HG02798 (cell line): ENCODE data around the gene MIOS.

Experiments
- ATAC-seq: cut with Tn5 transposase; IDR thresholded peaks from one replicate; pipeline ENCODE4 v1.9.1; 2021; ENCODE audit warnings: mild to moderate bottlenecking; ENCODE audit not compliant: unreplicated experiment, poor library complexity

Gene MIOS

DNA sequence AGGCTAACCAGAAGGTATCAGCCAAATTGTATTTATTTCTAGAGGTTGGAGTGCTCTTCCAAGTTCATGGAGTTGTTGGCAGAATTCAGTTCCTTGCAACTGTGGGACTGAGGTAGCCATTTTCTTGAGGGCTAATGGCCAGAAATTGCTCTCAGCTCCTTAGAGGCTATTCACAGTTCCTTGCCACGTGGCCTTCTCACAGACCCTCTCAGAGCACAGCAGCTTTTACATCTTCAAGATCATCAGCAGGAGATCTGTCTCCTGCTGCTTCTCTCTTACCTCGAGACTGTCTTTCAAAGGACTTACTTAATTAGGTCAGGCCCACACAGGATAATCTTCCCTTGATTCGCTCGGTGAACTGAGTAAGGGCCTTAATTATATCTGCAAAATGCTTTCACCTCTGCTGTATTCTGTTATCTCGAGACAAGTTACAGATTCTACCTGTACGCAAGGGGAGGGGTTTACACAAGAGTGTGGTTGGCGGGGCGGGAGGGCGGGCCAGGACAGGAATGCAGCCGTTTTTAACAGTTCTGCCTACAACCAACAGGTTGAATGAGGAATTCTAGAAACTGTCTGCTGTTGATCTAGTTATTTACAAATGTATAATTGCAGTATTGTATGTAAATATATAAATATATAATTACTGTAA, 15.0 kb downstream of the MIOS start:
- ATAC-seq, result no peak

DNA sequence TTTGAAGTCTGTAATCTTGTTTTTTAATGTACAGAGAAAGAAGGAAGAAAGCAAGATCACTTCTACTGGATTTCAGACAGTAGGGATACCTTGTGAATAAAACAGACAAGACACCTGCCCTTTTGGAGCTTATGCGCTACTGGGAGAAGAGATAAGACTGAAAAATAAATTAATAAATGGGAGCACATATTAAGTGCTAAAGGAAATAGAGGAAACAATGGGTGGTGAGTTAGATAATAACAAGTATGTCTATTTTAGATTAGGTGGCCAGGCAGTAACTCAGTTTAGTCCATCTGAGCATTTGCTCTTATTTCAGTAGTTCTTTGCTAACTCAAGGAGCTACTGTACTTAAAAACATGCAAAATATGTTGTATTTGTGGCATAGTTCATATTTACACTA, 15.9 kb downstream of the MIOS start:
- ATAC-seq, result no peak

DNA sequence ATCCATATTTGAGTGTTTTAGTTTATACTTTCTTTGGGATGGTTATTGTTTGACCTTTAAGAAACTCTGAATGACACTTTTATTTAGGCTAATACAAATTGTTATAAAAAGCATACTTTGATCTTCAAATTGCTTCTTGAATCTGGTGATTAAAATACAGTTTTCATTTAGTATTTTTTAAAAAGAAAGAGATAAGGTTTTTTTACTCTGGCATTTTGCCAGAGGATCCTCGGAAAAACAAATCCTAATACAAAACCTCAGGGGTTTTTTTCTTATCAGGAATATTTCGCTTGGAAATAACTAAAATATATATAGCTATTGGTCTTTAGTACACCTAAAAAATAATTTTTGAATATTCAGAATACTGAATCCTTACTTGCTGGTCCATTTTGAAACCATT, 17.0 kb downstream of the MIOS start:
- no peak for ATAC-seq

DNA sequence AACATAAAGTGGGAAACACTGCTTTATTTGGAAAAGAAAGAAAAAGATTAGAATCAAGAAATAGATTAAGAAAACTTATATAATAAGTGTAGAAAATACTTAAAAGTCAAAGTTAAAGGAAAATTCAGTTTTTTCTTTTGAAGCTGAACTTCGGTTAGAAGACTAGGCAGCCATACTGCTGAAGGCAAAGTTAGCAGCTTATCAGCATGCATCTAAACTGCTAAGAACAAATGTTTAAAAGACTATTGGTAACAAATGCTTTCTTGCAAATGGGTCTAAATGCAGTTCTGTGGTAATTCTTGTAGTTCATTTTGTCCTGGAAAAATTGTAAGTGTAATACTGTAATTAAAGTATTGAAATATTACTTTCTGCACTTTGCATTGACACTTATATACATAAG, 18.0 kb downstream of the MIOS start:
- ATAC-seq, result no peak

DNA sequence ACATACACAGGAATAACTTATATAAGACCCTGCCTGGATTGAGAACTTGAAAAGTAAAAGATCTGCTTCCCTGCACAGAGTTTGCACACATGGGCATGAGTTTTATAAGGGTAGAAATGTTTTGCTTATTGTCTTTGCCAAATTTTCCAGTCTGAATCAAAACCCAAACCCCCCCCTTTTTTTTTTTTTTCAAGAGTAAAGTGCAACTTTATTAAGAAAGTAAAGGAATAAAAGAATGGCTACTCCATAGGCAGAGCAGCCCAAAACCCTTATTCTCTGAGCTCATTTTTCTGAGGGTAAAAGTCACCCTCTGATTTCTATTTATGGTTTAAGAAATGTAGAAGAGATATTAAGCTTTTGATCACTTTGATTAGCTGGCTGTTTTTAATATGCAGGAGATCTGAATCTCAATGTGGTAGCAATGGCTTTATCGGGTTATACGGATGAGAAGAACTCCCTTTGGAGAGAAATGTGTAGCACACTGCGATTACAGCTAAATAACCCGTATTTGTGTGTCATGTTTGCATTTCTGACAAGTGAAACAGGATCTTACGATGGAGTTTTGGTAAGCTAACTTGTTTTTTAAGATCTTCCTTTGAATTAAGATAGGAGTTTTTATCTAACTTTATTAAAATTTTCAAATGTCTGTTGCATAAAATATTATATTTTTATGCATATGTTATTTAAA, 18.7 kb downstream of the MIOS start:
- no peak for ATAC-seq

DNA sequence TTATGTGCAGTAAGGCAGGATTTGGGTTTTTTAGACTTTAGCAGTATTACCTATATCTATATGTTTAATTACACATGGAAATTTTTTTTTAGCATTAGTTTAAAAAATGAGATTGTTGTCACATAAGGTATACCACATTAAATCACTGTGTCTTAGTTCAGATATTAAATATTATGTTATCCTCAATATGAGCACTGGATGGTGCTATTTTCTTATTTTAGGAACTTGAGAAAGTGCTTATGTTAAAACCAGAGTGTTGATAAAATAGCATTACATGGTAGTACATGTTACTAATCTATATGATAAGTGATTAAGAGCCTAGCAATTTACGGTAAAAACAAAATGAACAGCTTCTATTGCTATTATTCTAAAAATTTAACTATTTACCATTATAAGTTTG, 28.8 kb downstream of the MIOS start:
- no peak for ATAC-seq

DNA sequence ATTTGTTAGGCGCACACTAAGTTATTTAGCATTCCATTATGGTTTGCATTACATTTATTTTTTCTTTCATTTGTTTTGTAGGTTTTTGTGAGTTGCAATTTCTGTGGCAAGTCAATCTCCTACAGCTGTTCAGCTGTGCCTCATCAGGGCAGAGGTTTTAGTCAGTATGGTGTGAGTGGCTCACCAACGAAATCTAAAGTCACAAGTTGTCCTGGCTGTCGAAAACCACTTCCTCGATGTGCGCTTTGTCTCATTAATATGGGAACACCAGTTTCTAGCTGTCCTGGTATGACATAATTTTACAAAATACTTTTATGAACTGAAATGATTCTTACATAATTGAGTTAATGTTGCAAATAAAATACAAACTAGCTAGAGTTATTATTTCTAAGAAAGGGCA, 29.5 kb downstream of the MIOS start:
- ATAC-seq, result no peak

DNA sequence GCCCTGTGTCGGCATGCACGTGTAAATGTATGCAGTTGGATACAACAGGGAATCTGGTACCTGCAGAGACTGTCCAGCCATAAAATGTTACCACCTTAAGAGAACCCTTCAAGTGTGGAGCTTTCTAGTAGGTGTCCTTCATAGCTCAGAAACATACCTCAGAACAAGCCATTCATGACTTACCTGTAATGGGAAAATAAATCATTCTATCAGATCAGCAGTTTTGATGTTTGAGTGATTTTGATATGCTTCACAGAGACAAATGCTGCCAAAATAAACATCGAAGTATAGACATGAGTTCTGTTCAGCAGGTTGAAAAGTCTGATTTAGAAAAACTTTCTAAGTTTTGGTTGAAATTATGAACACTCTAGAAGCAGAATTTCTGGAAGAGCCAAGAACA, 40.3 kb downstream of the MIOS start:
- no peak for ATAC-seq

DNA sequence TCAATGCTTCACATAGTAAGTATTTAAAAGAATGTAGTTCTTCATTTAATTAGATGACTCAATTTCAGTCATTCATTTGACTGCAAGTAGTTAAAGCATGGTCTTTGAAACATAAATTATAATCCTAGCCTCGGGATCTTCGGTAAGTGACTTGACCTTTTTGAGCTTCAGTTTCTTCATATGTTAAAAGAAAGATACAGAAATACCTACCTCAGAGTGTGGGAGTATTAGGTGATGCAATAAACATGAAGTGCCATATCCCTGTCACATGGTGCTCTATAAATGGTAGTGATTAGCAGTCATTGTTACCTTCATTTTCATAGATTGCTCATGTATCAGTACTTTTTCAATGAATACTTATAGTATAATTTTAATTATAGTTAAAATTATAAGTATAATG, 42.6 kb downstream of the MIOS start:
- ATAC-seq, result no peak

DNA sequence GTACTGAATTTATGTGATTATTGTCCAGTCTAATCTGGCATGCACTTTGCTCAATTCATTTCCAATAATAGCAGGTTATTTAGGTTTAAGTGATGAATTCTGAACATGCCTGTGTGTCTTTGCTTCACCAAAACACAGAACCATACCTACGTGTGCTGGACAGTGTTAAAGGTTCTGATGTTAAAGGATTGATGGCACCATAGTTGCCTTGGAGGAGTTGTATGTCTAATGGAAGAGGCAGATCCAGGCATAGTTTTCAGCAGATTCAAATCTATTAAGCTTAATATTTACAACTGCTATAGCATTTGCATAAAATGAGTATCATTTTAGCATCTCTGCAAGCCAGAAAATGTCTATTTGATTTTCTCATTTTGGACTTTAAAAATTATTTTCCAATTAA, 45.8 kb downstream of the MIOS start:
- no peak for ATAC-seq

DNA sequence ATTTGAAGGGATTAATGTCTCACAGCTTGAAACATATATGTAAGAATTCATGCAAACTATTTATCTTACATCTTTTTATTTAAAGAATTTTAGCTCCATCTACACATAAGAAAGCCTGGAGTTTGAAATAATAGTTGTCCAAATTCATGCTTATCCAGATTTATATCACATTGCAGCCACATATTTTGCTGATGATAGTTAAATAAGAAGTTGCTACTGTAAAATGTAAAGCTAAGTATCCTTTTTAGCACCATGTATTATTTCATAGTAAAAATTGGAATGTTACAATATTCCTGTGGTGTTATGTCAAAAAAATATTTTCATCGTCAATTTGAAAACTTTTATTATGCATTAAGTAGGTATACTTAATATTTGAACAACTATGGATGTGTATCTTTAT, 46.5 kb downstream of the MIOS start:
- ATAC-seq, result no peak

DNA sequence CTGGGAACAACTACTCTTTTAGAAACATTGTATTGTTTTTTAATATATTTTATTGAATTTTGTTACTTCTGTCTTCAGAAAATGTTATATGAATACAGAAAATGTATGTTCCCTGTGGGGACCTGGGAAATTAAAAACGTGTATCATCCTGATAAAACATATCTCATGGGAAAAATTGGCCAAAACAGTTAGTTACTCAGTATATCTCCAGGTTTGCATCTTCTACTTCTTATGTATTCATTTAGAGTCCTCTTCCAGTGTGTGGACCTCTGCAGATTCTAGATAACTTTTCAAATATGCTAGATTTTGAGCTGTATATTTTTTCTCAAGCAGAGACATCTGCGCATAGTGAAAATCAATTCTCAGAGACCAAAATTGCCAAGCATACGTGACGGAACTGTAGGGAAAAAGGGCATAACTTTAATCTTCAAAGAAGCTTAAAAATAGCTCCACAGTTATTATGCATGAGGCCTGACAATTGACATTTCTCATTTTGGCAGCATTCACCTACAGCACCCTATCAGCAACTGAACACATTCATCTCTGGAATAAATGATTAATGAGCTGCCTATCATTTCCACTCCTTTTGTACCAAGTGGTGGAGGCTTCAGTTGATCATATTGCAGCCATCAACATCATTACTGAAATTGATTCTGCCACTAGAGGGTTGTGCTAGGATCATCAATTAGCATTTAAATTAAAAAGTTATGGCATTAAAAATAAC, 47.5 kb downstream of the MIOS start:
- ATAC-seq, result no peak

DNA sequence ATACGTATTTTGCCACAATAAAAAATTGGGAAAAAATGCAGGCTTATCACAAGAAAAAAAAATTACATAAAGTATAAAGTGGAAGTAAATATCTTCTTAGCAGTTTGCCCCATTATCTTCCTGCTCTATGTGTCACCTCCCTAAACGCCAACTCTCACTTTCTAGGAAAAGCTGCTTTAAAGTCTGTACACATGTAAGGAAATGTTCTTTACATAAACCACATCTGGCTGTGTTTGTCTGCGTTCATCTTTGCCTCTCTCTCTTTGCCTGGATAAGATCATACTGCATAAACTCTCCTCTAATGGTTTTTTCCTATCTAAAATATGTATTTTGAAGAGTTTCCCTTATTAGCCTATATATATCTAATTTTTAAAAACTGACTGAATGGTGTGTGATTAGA, 50.9 kb downstream of the MIOS start:
- ATAC-seq, result no peak

DNA sequence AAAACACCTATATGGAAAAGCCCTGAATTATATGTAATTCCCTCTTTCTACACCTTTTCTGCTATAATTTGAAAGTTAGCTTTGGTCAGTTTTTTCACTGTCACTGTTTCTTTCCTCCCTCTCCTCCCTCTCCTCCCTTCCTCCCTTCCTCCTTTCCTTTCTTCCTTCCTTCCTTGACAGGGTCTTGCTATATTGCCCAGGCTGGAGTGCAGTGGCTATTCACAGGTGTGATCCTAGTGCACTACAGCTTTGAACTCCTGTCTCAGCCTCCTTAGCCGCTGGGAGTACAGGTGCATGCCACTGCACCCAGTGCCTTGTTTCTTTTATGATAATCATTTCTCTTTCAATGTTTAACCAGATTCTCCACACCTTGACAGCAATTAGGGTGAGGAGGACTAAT, 51.7 kb downstream of the MIOS start:
- no peak for ATAC-seq

DNA sequence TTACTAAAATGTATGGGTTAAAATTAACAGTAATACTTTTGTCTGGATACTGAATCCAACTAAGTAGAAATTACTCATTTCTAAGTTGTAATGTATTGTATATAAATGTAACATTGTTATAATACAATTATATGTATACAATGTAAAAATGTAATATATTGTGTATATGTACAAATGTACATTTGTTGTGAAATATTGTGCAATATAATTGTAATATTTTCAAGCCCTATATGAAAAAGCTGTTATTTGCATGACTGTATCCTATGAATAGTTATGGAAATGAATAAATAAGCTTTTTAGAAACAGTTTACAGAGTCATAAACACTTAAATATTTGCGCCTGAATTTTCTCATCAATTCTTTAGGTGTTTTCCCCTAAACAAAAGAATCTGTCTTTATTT, 53.6 kb downstream of the MIOS start:
- ATAC-seq, result no peak

DNA sequence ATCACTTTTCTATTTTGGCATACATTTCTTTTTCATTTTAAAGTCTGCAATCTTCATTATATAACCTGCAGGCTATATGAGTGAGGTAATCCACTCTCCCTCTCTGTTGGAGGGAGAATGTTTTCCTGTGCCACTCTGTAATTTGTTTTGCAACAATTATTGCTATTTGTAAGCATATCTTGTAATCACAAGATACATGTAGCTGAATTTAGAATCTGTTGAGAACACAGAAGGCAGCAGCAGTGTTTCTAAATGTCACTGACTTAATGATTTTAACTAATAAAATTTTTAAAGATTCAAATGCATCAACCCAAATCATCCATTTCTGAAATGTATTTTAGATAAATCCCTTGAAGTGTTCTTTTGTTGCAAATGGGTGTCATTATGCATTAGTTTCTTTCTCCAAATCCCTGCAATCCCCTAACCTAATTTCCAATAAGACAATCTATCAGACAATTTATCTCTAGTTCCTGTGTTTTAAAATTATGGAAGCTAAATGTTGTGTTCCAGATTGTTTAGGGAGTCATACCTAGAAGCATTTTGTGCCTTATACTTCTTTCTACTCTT, 54.0 kb downstream of the MIOS start:
- ATAC-seq, result no peak

DNA sequence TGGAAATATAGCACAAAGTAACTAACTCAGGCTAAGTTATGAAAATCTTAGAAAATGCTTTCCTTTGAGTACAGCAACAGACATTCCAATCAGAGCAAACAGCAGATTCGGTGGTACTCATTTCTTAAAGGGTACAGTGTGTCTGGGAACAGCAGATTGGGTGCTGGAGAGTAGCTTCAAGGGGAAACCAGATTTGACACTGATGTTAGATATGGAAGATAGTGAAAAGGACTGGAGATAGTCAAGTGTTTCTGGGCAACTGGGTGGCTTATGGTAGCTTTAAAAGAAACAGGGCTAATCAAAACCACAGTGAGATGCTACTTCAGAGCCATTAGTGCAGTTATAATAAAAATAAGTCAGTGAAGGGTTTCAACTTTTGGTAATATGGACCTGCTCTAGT, 61.8 kb downstream of the MIOS start:
- ATAC-seq, result no peak

DNA sequence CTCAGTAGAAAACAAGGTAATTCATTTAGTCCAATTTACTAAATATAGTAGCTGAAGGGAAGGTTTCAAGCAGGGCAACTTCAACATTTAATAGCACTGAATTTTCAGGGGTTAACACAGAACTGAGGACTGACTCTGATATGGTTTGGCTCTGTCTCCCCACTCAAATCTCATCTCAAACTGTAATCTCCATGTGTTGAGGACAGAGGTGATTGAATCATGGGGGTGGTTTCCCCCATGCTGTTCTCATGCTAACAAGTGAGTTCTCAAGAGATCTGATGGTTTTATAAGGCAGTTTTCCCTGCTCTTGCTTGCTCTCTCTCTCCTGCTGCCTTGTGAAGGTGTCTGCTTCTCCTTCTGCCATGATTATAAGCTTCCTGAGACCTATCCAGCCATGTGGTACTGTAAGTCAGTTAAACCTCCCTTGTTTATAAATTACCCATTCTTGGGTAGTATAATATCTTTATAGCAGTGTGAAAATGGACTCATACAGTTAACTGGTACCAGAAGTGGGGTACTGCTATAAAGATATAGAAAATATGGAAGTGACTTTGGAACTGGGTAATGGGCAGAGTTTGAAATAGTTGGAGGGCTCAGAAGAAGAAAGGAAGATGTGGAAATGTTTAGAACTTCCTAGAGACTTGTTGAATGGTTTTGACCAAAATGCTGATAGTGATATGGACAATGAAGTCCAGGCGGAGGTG, 64.1 kb downstream of the MIOS start:
- no peak for ATAC-seq

DNA sequence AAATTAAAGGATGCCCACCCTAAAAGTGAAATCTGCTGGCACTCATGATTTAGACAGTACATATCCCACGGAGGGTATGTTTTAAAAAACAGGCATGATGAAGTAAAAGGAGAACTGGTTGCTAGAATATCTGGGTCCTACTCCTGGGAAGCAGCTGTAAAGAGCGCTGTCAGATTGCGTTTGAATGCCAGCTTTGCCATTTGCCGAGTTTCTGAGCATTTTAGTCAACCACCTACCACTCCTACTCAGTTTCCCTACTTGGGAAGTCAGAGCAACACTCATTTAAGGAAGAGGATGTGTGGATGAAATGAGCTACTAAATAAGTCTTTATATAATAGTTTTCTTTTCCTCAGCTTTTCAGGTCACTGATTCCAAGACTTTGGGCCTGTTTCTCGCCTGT, 72.7 kb downstream of the MIOS start:
- no peak for ATAC-seq

DNA sequence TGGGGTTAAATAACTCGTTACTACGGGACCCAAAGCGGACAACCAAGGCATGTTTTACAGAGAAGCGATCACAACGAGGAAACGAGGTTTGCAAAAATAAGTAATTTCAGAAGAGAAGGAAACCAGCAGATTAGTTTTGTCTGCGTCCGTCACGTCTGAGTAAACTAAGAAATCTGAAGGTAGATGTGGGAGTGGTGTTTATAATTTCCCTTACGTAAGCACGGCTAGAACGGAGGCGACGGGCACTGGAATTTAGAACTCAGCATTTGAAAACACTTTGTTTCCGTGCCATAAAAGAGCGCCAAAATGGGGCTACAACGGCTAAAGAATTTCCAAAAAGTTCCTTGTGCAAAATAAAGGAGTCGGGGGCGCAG, 73.2 kb downstream of the MIOS start:
- ATAC-seq, result no peak
